Parathyroid adenoma (tissue), 2 donors: ENCODE data around the gene GSKIP.

Source experiments
- H2AFZ ChIP-seq: fragments of 300-600 bp; sonication (generic); one replicate; pipeline ENCODE4 v1.7.0; 2017; ENCODE audit warnings: antibody characterized with exemption, mild to moderate bottlenecking
- H3K27ac ChIP-seq: fragments of 300-600 bp; sonication (generic); one replicate; pipeline ENCODE4 v1.7.0; 2017
- H3K27me3 ChIP-seq: fragments of 300-600 bp; sonication (generic); one replicate; pipeline ENCODE4 v1.7.0; 2017; ENCODE audit warnings: low read length; ENCODE audit not compliant: control insufficient read depth, insufficient read depth
- H3K36me3 ChIP-seq: fragments of 300-600 bp; sonication (generic); one replicate; pipeline ENCODE4 v1.7.0; 2017; ENCODE audit warnings: low read length; ENCODE audit not compliant: control insufficient read depth, insufficient read depth
- H3K4me1 ChIP-seq: fragments of 300-600 bp; sonication (generic); one replicate; pipeline ENCODE4 v1.7.0; 2017; ENCODE audit warnings: control low read depth
- H3K4me2 ChIP-seq: fragments of 300-600 bp; sonication (generic); one replicate; pipeline ENCODE4 v1.7.0; 2017; ENCODE audit warnings: low read length
- H3K4me3 ChIP-seq: fragments of 300-600 bp; sonication (generic); one replicate; pipeline ENCODE4 v1.7.0; 2017; ENCODE audit warnings: low read depth, low read length
- H3K79me2 ChIP-seq: fragments of 300-600 bp; sonication (generic); one replicate; pipeline ENCODE4 v1.7.0; 2017; ENCODE audit warnings: control low read depth
- H3K9ac ChIP-seq: fragments of 300-600 bp; sonication (generic); one replicate; pipeline ENCODE4 v1.7.0; 2017; ENCODE audit warnings: mild to moderate bottlenecking
- H3K9me3 ChIP-seq: fragments of 300-600 bp; sonication (generic); one replicate; pipeline ENCODE4 v1.7.0; 2017; ENCODE audit warnings: low read length; ENCODE audit not compliant: control insufficient read depth
- CTCF ChIP-seq: fragments of 300-600 bp; sonication (generic); IDR thresholded peaks from one replicate; pipeline ENCODE4 v1.7.0; 2017; ENCODE audit warnings: antibody characterized with exemption, mild to moderate bottlenecking
- donor health status: primary hyperparathyroidism.

The GSKIP gene

GRCh38 chr14:96407935-96408570 lies 44.7 kb downstream of the GSKIP start:
- no peaks in the 10 kb centered on the region for H3K36me3 ChIP-seq
- no peak overlapping the region for H3K4me3 ChIP-seq
- H3K4me2 ChIP-seq: no peak overlapping the region
- no peak overlapping the region for H3K9ac ChIP-seq
- H3K4me1 ChIP-seq: no peaks in the 10 kb centered on the region
- H2AFZ ChIP-seq: no peak overlapping the region
- H3K79me2 ChIP-seq: no peaks in the 10 kb centered on the region
- TF ChIP-seq CTCF: no peak
- H3K9me3 ChIP-seq: no peaks in the 10 kb centered on the region
- no peak overlapping the region for H3K27ac ChIP-seq
- H3K27me3 ChIP-seq: no peaks in the 10 kb centered on the region

- H3K9ac ChIP-seq: no peak overlapping the region
- no peaks in the 10 kb centered on the region for H3K4me1 ChIP-seq
- no peak overlapping the region for H3K4me2 ChIP-seq
- H3K27ac ChIP-seq: no peak overlapping the region
- no peak overlapping the region for H3K4me3 ChIP-seq
- H2AFZ ChIP-seq: no peak overlapping the region
- no peaks in the 10 kb centered on the region for H3K36me3 ChIP-seq
- H3K9me3 ChIP-seq: no peaks in the 10 kb centered on the region
- H3K27me3 ChIP-seq: no peaks in the 10 kb centered on the region
- H3K79me2 ChIP-seq: no peaks in the 10 kb centered on the region
- no peak for TF ChIP-seq CTCF
Measured at GRCh38 chr14:96408608-96409007, 45.3 kb downstream of the GSKIP start.

GRCh38 chr14:96409701-96410100 lies 46.4 kb downstream of the GSKIP start:
- no peak overlapping the region for H3K9ac ChIP-seq
- H2AFZ ChIP-seq: no peak overlapping the region
- no peak overlapping the region for H3K4me3 ChIP-seq

GRCh38 chr14:96410119-96410518 lies 46.8 kb downstream of the GSKIP start:
- Histone ChIP-seq H3K27me3 (no peaks in the 10 kb centered on the region), H3K27ac (no peak overlapping the region), H3K4me1 (no peaks in the 10 kb centered on the region), H3K9me3 (no peaks in the 10 kb centered on the region), H3K36me3 (no peaks in the 10 kb centered on the region), H3K4me2 (no peak overlapping the region), H3K4me3 (no peak overlapping the region), H3K9ac (no peak overlapping the region), H3K79me2 (no peaks in the 10 kb centered on the region), H2AFZ (no peak overlapping the region)
- TF ChIP-seq CTCF: no peak

More at GRCh38 chr14:96409701-96410100, 46.4 kb downstream of the GSKIP start:
- H3K36me3 ChIP-seq: no peaks in the 10 kb centered on the region
- H3K4me2 ChIP-seq: no peak overlapping the region
- no peaks in the 10 kb centered on the region for H3K4me1 ChIP-seq
- TF ChIP-seq CTCF: no peak
- H3K27ac ChIP-seq: no peak overlapping the region
- H3K79me2 ChIP-seq: no peaks in the 10 kb centered on the region
- no peaks in the 10 kb centered on the region for H3K27me3 ChIP-seq
- no peaks in the 10 kb centered on the region for H3K9me3 ChIP-seq

GRCh38 chr14:96413526-96413925 lies 50.2 kb downstream of the GSKIP start:
- Histone ChIP-seq H3K79me2 (no peaks in the 10 kb centered on the region), H3K4me2 (no peak overlapping the region), H3K9ac (no peak overlapping the region), H3K27me3 (no peaks in the 10 kb centered on the region), H3K4me3 (no peak overlapping the region), H3K27ac (no peak overlapping the region), H3K9me3 (no peaks in the 10 kb centered on the region), H3K4me1 (no peaks in the 10 kb centered on the region), H2AFZ (no peak overlapping the region), H3K36me3 (no peaks in the 10 kb centered on the region)
- no peak for TF ChIP-seq CTCF
